Neutrophil (primary cell): ENCODE results near the gene SURF1.

Source experiments
- H3K27ac ChIP-seq: fragments of 200-600 bp; sonication (generic); 2 replicates; pipeline ENCODE4 v1.5.1; 2016; ENCODE audit warnings: mild to moderate bottlenecking, moderate library complexity
- H3K27me3 ChIP-seq: fragments of 200-600 bp; sonication (generic); 2 replicates; pipeline ENCODE4 v1.6.0; 2016; ENCODE audit warnings: mild to moderate bottlenecking
- H3K36me3 ChIP-seq: fragments of 200-600 bp; sonication (generic); 2 replicates; pipeline ENCODE4 v1.5.1; 2017
- H3K4me1 ChIP-seq, 2 experiments: fragments of 200-600 bp in 1 of 2; sonication (generic) in 1 of 2; 1 replicate in 1 of 2; 2 replicates in 1 of 2; pipeline versions ENCODE4 v1.5.1 to v1.6.1; 2013 to 2016; ENCODE audit warnings: low read depth in 1 of 2, low read length in 1 of 2, mild to moderate bottlenecking in 1 of 2, moderate library complexity in 1 of 2; ENCODE audit not compliant: control insufficient read depth in 1 of 2, insufficient read depth in 1 of 2
- H3K4me3 ChIP-seq, 2 experiments: fragments of 200-600 bp in 1 of 2; sonication (generic) in 1 of 2; 1 replicate in 1 of 2; 2 replicates in 1 of 2; pipeline ENCODE4 v1.5.1; 2013 to 2016; ENCODE audit warnings: low read depth in 1 of 2, low read length in 1 of 2, mild to moderate bottlenecking in 1 of 2, moderate library complexity in 1 of 2
- H3K9me3 ChIP-seq: fragments of 200-600 bp; sonication (generic); 2 replicates; pipeline ENCODE4 v1.5.1; 2016
- TF ChIP-seq, protein P1 (sequence below): fragments of 200-600 bp; sonication (generic); IDR thresholded peaks from 2 replicates; pipeline ENCODE4 v1.5.1; 2016; ENCODE audit warnings: antibody characterized with exemption

Gene SURF1

DNA sequence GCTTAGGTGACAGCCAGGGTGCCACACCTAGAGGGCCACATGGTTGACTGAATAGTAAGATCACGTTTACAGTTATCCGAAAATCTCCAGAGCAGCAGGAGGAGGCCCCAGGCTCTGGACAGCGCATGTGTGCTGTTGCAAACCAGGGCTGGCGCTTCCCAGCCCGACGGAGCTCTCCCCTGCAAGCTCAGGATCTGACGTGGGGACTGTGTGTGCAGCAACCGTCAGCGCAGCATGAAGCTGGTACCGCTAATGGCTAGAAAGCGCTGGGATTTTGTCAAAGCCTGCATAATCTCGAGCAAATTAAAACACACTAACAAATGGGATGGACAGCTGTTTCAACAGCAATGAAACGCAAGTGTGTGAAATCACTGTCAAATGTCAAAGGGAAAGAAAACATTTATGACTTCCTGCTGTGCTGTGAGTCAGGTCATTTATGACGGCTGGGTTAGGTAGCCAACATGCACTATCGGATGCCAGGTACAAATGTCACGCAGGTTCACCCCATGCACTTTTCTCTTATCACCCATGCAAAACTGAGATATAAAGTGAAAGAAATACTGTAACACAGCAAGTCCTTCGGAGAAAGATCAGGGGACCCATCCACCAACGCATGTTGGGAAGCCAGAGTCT, 12.1 kb upstream of the SURF1 start:
- H3K4me3 ChIP-seq: no peak overlapping the region
- H3K36me3 ChIP-seq: peaks cover 54% of the 10 kb centered on the region

DNA sequence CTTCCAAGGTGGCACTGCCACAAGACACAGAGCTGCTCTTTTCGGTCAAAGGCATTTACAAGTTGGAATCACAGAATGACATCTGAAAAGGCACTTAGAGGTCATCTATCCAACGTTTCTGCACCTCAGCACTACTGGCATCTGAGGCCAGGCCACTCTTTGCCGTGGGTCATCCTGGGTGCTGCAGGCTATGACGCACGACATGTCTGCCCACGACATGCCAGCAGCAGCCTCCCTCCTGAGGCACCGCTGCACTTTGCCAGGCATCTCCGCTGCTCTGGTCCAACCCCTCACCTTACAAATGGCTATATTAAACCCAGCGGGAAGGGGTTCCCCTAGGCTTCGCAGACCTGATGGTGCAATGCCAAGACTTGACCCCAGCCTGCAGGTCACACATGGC, 11.5 kb upstream of the SURF1 start:
- TF ChIP-seq, protein P1, sequence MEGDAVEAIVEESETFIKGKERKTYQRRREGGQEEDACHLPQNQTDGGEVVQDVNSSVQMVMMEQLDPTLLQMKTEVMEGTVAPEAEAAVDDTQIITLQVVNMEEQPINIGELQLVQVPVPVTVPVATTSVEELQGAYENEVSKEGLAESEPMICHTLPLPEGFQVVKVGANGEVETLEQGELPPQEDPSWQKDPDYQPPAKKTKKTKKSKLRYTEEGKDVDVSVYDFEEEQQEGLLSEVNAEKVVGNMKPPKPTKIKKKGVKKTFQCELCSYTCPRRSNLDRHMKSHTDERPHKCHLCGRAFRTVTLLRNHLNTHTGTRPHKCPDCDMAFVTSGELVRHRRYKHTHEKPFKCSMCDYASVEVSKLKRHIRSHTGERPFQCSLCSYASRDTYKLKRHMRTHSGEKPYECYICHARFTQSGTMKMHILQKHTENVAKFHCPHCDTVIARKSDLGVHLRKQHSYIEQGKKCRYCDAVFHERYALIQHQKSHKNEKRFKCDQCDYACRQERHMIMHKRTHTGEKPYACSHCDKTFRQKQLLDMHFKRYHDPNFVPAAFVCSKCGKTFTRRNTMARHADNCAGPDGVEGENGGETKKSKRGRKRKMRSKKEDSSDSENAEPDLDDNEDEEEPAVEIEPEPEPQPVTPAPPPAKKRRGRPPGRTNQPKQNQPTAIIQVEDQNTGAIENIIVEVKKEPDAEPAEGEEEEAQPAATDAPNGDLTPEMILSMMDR: no peak
- no peak overlapping the region for H3K4me3 ChIP-seq
- peaks cover 54% of the 10 kb centered on the region for H3K36me3 ChIP-seq
- no peak overlapping the region for H3K27ac ChIP-seq
- no peaks in the 10 kb centered on the region for H3K27me3 ChIP-seq
- peaks cover 9 to 16% of the 10 kb centered on the region in 2 experiments for H3K4me1 ChIP-seq
- H3K9me3 ChIP-seq: no peaks in the 10 kb centered on the region

More for the DNA sequence above, 12.1 kb upstream of the SURF1 start:
- Histone ChIP-seq H3K27ac (no peak overlapping the region), H3K4me1 (peaks cover 9 to 16% of the 10 kb centered on the region in 2 experiments), H3K9me3 (no peaks in the 10 kb centered on the region), H3K27me3 (no peaks in the 10 kb centered on the region)
- TF ChIP-seq, protein P1: no peak

DNA sequence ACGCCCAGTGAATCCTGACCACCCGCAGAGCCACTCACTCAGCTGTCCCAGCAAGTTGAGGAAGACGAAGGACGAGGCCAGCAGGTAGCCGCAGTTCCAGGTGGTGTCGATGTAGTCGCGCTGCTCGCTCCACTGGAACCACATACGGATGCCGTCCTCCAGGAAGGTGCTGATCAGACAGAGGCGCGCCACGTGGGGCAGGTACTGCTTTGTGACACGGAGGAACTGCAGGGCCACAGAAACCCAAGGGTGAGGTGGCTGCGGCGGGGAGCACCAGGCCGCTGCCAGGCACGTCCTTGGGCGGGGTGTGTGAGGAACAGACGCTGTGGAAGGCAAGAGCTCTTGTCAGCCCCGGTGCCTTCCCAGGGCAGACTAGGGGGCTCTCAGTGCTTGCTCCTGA, 10.9 kb upstream of the SURF1 start:
- H3K27me3 ChIP-seq: no peaks in the 10 kb centered on the region
- TF ChIP-seq, protein P1: no peak
- H3K4me1 ChIP-seq: peaks cover 9 to 16% of the 10 kb centered on the region in 2 experiments
- no peak overlapping the region for H3K4me3 ChIP-seq
- H3K9me3 ChIP-seq: no peaks in the 10 kb centered on the region
- no peak overlapping the region for H3K27ac ChIP-seq
- H3K36me3 ChIP-seq: peaks cover 59% of the 10 kb centered on the region

DNA sequence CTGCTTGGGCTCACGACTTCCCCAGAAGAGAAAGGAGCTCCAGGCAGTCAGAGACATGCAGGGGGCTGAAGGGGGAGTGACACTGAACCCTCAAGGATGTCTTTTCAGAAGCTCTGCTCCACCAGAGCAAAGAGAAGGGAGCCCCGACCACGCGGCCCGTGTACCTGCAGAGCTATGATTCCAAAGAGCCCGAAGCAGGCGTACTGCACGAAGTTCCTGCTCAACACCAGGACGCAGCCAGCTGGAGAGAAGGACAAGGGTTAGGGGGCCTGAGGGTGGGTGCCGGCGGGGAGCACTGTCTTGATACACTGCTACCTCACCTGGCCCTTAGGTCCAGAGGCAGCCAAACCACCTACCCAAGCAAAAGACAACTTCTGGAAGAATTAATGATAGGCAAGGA, 10.1 kb upstream of the SURF1 start:
- Histone ChIP-seq H3K4me1 (peaks cover 3 to 9% of the 10 kb centered on the region in 2 experiments), H3K36me3 (peaks cover 67% of the 10 kb centered on the region), H3K4me3 (no peak overlapping the region), H3K27ac (no peak overlapping the region), H3K9me3 (no peaks in the 10 kb centered on the region), H3K27me3 (no peaks in the 10 kb centered on the region)
- TF ChIP-seq, protein P1: no peak

DNA sequence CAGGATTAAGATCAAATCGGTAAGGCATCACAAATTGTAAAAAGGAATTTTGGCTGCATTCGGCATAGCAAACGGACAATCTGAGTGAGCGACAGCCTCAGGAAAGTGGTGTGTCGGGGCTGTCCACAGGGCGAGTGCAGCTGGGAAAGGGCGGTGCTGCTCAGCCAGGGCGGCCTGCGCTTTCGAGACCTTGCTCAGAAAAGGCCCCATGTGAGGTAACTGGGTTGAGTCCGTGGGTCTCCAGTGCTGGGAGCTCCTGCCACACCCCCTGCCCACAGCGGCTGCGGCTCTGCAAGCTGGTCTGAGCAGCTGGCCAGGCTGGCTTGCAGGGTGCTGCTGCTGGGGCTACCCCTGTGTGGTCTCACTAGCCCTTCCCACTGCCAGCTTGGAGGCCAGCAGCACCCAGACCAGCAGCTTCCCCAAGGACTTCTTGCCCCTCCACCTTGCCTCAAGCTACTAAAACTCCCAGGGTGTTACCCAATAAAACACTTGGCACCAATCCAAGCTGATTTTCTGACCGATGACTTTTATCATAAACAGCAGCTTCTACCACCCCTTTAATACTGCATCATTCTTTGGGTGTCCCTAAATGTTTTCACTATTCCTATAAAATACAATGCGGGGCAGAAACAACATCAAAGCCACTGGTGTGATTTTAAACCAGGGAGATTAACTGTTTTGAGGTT, 6.2 kb upstream of the SURF1 start:
- Histone ChIP-seq H3K27ac (no peak overlapping the region), H3K4me3 (no peak overlapping the region), H3K36me3 (peaks cover 82% of the 10 kb centered on the region)

More for the DNA sequence above, 6.2 kb upstream of the SURF1 start:
- TF ChIP-seq, protein P1: no peak
- H3K4me1 ChIP-seq: peaks cover 0 to 3% of the 10 kb centered on the region in 2 experiments
- H3K27me3 ChIP-seq: no peaks in the 10 kb centered on the region
- no peaks in the 10 kb centered on the region for H3K9me3 ChIP-seq
